DMS53 treated with DMSO at 0.1 percent for 48 hours (cell line): ENCODE data around the gene LRP1.

Experiments
- DNase-seq: peaks from one replicate; lab custom pipeline; 2025; ENCODE audit not compliant: unreplicated experiment; lab: John Stamatoyannopoulos, UW

Gene LRP1

DNA sequence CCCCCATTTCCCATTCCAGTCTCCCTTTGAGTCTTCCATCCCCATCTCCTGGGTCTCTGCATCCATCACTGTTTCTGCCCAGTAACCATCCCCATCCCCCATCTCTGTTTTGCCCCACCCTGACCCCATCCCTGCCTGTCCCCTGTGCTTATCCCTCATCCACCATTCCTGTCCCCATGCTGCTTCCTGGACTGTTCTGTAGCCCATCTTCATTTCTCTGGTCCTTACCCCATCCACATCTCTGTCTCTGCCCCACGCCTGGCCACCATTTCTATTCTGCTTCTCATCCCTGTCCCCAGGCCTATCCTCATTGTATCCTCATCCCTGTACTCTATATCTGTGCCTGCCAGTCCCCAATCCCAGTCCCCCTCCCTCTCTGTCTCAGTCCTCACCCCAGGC, 92.5 kb downstream of the LRP1 start:
- DNase-seq: no peak

DNA sequence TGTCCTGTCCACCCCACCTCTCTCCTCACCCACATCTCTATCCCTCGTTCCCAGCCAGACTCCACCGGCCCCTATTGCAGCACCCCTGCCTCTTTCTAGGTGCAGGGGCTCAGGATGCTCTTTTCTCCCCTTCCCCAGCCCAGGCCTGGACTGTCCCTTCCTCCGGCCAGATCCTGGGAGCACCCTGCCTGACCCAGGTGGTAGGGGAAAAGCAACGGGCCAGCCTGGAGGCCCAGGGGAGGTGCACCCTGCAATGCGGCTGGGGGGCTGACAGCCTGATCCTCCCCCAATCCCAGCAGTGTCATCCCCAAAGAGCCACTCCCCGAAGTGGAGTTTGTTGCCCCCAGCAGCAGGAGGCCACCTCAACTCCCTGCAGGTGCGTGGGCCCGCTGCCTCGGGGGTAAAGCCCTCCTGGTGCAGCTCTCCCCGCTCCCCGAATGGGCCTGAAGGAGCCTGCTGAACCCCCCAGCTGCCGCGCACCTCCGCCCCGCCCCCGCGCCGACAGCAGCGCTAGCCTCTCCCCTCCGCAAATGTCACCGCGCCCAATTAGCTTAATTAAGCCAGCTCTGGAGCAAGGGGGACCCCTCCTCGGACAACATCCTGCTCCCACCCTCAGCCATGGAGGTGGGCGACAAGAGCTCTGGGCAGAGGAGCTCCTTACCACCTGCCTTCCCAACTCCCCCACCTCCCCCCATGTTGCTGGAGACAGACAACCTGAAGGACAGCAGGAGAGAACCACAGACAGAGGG, 93.1 kb downstream of the LRP1 start:
- no peak for DNase-seq

DNA sequence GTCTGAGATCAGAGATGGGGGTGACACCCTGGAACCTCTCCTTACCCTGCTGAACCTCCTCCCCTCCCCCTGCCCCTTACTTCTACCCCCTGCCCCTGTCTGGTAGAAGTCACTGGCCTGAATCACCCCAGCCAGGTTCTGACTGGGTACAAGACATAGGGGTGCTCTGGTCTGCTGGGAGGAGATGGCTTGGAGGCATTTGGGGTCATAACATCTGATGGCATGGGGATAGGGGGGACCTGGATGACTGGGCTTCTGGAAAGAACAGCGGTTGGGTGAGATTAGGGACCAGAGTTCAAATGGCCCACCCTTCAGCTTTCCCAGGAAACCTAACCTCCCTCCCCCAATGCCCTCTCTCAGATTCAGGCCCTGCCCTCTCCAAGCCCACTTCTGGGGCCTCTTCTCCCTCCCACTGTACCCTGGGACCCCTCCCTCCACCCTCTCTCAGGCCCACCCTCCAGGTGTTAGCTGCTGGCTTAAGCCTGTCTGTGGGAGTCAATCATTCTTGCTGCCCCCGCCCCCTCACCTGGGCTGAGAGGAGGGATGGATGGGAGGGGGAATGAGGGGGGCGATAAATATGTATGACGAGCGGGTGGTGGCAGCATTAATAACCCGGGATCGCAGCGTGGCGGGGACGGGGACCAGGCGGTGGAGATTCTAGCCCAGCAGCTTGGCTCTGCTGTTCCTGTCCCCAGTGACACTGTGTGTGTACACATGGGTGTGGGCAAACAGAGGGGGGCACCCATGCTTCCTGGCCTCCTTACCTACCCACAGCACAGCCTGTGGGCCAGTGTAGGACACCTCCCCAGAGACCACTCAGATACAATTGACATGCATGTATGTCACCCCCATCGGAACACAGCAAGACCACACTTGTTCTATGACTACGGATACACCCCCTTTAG, 94.3 kb downstream of the LRP1 start:
- DNase-seq: no peak

DNA sequence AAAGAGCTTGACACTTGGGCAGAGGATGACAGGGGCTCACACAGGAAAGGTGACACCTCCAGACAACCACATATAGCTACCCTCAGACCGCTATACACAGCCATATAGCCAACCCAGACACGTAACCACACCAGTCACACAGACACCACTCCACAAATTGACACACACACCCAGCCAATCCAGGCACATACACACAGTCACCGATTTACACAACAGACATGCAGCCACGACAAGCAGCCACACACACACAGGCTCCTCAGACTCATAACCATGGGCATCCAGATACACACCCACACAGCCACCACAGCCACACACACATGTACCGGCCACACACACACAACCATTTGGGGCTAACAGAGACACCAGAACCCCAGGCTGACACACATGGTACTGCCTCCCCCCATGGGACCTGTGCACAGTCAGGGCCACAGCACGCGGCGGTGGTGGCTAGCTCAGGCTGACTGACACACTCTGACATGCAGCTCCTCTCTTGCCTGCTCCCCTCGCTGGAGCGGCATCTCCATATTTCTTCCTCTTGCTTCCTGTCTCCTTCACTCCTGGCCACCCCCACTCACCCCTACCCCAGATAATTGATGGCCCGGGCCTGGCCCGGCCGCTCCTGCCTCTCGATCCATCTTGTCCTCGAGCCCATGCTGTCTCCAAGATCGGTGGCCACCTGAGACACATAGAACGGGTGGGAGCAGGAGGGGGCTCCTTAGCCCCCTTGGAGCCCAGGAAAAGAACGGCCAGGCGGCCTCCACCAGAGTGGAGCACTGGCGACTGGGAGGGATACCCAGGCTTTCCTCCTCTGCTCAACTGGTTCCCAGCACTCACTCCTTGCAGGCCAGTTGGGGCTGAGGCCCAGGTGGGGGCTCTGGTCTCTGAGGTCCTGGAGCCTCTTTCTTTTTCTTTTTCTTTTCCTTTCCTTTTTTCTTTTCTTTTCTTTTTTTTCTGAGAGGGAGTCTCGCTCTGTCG, 95.2 kb downstream of the LRP1 start:
- DNase-seq: no peak

DNA sequence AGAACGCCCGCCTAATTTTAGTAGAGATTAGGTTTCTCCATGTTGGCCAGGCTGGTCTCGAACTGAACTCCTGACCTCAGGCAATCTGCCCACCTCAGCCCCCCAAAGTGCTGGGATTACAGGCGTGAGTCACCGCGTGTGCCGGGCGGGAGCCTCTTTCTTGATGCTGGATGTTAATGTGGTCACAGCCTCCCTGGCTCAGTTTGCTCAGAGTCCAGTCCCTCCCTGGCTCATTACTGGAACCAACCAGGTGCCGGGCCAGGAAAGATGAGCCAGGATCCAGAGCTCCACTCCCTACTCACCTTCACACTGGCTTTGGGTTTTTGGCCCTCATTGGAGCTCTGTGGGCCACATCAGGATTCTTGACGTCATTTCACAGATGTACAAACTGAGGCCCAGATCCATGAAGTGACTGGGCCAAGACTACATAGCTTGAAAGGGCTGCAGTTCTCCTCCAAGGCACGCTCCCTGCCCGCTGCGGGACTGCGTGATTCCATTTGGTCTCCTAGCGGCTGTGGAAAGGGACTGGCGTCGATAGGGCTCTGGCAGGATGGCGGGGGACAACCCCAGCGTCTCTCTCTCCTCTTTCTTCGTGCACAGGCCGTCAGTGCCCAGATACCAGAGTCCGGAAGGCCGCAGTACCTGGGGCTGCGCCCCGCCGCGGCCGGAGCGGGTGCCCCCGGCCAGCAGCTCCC, 96.1 kb downstream of the LRP1 start:
- no peak for DNase-seq

DNA sequence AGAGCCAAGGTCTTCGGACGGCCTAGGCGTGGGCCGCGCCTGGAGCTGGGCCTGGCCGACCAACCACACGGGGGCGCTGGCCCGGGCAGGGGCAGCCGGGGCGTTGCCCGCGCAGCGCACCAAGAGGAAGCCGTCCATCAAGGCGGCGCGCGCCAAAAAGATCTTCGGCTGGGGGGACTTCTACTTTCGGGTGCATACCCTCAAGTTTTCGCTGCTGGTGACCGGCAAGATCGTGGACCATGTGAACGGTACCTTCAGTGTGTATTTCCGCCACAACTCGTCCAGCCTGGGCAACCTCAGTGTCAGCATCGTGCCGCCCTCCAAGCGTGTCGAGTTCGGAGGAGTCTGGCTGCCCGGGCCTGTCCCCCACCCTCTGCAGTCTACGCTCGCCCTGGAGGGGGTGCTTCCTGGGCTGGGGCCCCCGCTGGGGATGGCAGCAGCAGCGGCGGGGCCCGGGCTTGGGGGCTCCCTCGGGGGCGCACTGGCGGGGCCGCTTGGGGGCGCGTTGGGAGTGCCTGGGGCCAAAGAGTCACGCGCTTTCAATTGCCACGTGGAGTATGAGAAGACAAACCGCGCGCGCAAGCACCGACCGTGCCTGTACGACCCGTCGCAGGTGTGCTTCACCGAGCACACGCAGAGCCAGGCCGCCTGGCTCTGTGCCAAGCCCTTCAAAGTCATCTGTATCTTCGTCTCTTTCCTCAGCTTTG, 96.8 kb downstream of the LRP1 start:
- no peak for DNase-seq

DNA sequence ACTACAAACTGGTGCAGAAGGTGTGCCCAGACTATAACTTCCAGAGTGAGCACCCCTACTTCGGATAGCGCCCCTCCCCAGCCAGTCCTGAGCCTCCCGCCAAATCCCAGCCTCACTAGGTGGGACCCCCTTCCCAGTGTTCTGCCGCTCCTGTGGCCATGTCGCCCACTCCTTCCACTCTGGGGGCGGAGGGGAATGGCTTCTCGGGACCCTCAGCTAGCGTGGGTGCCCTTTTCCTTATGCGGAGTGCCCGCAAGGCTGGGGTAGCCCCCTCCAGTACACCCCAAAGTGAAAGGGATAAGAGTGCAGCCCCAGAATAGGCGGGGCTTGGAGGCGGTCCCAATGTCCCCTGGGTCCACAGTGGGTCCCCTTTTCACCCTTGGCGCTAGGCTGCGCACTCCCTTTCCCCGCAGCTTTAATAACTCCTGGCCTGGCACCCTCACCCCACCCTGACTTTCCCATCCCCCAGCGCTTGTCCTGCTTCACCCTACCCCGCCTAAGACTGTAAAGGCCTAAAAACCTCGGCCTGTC, 97.5 kb downstream of the LRP1 start:
- no peak for DNase-seq

DNA sequence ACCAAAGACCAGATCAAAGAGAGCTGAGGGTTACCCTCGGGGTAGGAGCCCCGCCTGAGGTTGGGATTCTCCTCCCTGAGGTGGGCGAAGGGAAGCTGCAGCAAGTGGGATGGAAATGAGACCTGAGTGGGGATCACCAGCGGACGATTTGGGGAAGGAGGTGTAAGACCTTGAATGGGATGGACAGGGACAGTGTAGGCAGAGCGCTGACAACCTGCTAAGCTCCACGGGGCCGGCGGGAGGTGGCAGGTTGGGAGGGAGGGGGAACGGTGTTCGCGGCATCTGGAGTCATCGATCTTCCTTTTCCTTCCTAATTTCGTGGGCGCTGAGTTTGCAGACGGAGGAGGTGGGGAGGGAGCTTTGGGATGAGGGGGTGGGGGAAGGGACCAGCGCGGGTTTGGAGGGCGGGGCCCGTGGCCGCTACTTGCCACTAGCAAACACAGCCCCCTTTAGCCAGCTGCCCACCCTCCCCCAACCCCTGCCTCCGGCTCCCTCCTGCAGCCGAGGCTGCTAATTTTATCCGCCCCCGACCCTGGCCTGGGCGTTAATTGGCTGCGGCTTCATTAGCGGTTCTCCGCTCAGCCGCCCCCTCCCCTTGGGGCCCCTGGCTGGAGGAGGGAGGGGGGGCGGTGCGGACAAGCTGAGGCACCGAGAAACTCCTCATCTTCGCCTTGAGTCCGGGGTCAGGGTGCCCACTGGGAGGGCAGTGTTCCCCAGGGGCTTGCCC, 98.5 kb downstream of the LRP1 start:
- no peak for DNase-seq

DNA sequence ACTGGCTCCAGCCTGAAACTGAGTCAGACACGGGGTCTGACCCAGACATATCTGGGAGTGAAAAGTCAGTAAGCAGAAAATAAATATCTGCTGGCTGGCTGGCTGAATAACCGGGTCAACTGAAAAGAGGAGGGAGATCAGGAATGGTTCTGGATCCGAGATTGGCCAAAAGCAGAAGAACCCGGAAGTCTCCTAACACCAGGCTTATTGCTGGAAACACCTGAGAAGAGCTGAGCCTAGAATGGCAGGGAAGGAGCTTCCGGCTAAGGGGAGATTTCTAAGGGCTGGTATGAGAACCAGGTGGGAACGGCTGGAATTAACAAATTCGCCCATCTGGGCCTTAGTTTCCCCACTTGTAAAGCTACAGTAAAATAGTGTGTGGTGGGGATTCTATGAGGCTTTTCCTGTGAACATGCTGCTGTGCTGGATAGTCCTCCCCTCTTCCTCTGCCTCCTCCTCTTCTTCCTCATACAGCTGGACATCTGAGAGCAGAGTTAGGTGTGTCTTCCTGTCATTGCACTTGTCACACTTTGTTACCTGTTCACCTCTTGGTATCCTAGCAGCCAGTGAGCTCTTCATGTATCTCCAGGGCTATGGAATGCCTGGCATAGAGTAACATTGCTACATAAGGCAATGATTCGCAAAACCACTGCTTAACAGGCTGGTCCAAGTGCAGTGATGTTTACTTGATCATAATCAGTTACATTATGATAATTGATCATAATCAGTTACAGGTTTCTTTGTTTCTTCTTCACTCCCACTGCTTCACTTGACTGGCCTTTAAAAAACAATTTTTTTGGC, 99.2 kb downstream of the LRP1 start:
- peak; percentile 13 for DNase-seq

DNA sequence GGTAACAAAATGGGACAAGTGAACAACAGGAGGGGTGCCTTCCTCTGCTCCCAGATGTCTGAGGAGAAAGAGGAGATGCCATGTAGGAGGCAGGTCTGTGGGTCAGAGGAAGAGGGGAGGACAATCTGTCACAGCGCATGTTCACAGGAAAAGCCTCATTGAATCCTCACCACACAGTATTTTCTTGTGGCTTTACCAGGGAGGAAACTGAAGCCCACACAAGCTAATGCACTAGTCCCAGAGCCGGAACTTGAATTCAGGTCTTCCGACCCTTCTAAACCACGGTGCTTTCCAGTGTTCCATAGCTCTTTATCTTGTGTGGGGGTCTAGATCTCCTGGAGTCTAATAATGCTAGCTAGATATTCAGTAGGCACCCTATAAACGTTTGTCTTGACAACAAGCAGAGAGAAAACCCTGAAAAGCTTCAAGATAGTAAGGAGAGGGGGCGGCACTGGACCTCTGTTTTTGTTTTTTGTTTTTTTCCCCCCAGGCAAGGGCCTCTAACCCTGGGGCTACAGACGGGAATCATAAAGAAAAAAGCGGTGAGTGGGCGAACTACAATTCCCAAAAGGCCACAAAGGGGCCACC, 100.9 kb downstream of the LRP1 start:
- peak; percentile 27 for DNase-seq

DNA sequence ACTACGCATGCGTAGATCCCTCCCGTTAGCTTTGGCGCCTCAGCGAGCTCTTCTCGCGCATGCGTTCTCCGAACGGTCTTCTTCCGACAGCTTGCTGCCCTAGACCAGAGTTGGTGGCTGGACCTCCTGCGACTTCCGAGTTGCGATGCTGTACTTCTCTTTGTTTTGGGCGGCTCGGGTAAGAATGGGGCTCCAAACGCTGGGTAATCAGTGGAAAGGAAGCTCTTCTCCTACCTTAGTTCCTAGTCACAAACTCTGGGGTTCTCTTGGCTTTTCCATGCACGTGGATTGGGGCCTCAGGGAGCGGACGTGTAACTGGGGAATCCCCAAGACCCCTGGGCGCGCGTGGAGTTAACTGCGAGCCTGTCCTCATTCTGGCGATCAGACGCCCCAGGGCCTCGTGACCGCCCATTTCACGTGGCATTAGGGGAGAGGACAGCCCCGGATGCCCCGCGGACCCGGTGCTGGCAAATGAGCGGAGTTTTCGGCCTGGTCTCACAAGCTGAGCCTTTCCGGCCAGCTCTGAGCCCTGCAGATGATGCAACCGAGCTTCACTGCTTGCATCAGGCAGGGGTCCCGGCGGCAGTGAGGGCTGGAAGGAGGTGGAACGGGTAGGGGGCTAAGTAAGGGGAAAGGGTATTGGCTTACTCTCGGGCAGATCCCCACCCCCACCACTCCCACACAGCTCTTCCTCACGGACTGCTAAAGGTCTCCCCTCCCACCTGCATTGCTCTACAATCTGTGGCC, 101.5 kb downstream of the LRP1 start, which contains the start of gene SHMT2:
TSS of gene SHMT2 (plus strand) at position 78 of the 747 bp plus-strand sequence. CDS start at position 146, 68 bp downstream.
- DNase-seq: peak; percentile 97

DNA sequence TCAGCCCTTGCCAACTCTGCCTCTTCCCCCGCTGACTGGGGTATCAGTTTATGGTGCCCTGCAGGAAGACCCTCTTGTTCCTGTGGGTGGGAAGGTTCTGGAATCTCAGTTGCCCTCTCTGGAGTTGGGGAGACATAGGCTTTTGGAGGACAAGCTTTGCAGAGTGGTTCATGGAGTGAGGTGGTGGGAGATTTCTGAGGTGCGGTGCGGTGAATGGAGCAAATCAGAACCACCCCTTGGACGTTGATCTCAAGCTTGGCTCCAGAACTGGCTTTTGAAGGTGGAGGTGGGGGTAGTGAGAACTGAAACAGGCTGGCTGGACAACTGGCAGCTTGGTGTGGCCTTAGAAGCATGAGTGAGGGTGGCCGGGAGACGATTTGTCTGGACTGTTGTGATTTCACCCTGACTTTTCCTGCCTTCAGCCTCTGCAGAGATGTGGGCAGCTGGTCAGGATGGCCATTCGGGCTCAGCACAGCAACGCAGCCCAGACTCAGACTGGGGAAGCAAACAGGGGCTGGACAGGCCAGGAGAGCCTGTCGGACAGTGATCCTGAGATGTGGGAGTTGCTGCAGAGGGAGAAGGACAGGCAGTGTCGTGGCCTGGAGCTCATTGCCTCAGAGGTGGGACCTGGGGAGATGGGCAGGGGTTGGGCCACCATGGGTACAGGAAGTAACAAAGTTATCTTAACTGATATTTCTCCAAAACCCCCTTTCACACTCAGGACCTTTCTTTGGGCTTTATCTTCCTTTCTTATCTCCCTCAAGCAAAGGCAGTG, 102.3 kb downstream of the LRP1 start:
- no peak for DNase-seq

DNA sequence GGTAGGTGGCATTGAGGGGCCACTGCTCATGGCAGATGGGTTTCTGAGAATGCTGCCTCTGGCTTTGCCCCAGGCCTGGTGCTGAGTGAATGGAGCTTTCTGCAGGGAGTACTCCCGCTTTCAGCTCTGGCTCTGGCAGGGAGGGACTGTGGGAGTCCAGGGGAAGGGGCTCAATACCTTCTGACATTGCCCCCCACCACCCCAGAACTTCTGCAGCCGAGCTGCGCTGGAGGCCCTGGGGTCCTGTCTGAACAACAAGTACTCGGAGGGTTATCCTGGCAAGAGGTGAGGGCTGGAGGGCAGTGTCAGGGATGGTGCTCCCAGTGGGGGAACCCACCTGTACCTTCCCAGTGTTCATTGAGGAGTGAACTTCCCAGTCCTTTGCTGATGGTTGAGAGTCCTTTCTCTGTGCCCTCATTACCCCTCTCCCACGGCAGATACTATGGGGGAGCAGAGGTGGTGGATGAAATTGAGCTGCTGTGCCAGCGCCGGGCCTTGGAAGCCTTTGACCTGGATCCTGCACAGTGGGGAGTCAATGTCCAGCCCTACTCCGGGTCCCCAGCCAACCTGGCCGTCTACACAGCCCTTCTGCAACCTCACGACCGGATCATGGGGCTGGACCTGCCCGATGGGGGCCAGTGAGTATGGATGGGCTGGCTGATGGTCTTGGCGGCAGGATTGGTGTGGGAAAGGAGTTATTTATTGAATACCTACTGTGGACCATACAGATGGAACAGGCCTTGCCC, 103.2 kb downstream of the LRP1 start:
- DNase-seq: no peak

DNA sequence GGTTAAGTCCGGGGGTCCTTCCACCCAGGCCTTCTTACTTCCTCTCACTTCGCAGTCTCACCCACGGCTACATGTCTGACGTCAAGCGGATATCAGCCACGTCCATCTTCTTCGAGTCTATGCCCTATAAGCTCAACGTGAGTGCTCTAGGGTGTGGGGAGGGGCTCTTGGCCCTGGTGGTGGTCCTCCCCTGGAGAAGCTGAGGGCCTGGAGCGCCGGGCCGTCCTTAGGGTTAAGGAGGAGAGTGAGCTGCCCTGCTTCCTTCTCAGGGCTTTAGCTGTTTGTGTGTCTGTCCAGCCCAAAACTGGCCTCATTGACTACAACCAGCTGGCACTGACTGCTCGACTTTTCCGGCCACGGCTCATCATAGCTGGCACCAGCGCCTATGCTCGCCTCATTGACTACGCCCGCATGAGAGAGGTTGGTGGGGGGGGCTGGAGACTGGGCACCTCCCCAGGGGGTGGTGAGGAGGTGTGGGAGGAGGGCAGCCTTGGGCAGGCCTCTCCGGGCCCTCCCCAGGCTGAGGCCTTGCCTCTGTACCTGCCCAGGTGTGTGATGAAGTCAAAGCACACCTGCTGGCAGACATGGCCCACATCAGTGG, 104.0 kb downstream of the LRP1 start:
- DNase-seq: no peak
